Measurements from ENCODE around the gene AEBP1.

Gene AEBP1

GRCh38 chr7:44058759-44059218, 45.4 kb upstream of the AEBP1 start:
- no peak for TF ChIP-seq TAF1 (IDR thresholded peaks at IDR 0.05; ENCODE audit: borderline replicate concordance, insufficient read depth, low read length)
- TF ChIP-seq SIN3A (IDR thresholded peaks at IDR 0.05; ENCODE audit: borderline replicate concordance, insufficient read depth, low read length), result no peak

- TF ChIP-seq POLR2AphosphoS5 (IDR thresholded peaks at IDR 0.05; ENCODE audit: low read depth, low read length), result no peak
- no peak for TF ChIP-seq SIN3A (IDR thresholded peaks at IDR 0.05; ENCODE audit: borderline replicate concordance, insufficient read depth, low read length)
- TF ChIP-seq, protein P1, sequence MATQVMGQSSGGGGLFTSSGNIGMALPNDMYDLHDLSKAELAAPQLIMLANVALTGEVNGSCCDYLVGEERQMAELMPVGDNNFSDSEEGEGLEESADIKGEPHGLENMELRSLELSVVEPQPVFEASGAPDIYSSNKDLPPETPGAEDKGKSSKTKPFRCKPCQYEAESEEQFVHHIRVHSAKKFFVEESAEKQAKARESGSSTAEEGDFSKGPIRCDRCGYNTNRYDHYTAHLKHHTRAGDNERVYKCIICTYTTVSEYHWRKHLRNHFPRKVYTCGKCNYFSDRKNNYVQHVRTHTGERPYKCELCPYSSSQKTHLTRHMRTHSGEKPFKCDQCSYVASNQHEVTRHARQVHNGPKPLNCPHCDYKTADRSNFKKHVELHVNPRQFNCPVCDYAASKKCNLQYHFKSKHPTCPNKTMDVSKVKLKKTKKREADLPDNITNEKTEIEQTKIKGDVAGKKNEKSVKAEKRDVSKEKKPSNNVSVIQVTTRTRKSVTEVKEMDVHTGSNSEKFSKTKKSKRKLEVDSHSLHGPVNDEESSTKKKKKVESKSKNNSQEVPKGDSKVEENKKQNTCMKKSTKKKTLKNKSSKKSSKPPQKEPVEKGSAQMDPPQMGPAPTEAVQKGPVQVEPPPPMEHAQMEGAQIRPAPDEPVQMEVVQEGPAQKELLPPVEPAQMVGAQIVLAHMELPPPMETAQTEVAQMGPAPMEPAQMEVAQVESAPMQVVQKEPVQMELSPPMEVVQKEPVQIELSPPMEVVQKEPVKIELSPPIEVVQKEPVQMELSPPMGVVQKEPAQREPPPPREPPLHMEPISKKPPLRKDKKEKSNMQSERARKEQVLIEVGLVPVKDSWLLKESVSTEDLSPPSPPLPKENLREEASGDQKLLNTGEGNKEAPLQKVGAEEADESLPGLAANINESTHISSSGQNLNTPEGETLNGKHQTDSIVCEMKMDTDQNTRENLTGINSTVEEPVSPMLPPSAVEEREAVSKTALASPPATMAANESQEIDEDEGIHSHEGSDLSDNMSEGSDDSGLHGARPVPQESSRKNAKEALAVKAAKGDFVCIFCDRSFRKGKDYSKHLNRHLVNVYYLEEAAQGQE (IDR thresholded peaks at IDR 0.05; ENCODE audit: insufficient read depth in 1 of 2, low read depth in 2 of 2, low read length in 2 of 2), result no peak
- no peak for TF ChIP-seq TAF1 (IDR thresholded peaks at IDR 0.05; ENCODE audit: borderline replicate concordance, insufficient read depth, low read length)
- no peak for TF ChIP-seq FOXP2 (optimal IDR thresholded peaks at IDR 0.05; ENCODE audit: borderline replicate concordance, extremely low read depth, extremely low read length, insufficient read depth)
These were observed 44.7 kb upstream of the AEBP1 start for GRCh38 chr7:44059219-44060090.

DNA sequence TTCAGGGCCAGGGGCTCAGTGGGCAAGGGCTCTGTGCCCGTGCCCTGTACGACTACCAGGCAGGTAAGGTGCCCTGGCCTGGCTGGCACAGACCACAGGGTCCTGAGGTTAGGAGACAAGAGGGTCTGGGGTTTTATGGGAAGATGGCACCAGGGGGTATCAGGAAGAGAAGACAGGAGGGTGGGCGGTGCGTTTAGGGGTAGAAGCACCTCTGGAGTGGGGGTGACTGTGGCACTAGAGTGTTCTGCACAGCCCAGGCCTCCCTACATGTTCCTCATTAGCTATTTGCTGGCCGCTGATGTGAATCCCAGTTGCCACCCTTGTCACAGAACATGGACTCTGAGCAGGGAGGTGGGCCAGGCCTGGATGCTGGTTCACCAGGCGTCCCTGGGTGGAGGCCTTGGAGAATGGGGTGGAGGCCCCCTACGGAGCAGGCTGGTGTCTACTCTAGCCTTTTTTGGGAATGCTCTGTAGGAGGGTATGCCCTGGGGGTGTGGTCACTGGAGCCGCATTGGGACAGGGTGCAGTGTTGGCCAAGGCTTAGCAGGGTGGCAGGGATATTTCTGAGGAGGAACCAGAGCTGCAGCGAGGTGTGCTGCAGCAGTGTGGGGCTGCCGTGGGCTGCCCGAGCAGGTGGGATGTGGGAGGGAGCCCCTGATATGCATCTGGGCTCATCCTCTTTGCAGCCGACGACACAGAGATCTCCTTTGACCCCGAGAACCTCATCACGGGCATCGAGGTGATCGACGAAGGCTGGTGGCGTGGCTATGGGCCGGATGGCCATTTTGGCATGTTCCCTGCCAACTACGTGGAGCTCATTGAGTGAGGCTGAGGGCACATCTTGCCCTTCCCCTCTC, 43.8 kb upstream of the AEBP1 start:
- TF ChIP-seq SIN3A (IDR thresholded peaks at IDR 0.05; ENCODE audit: borderline replicate concordance, insufficient read depth, low read length) (no peak), FOXP2 (optimal IDR thresholded peaks at IDR 0.05; ENCODE audit: borderline replicate concordance, extremely low read depth, extremely low read length, insufficient read depth) (no peak), POLR2AphosphoS5 (IDR thresholded peaks at IDR 0.05; ENCODE audit: low read depth, low read length) (no peak), TAF1 (IDR thresholded peaks at IDR 0.05; ENCODE audit: borderline replicate concordance, insufficient read depth, low read length) (no peak)
- TF ChIP-seq, protein P1 (IDR thresholded peaks at IDR 0.05; ENCODE audit: insufficient read depth in 1 of 2, low read depth in 2 of 2, low read length in 2 of 2), result no peak

GRCh38 chr7:44060948-44061644, 43.0 kb upstream of the AEBP1 start:
- TF ChIP-seq FOXP2 (optimal IDR thresholded peaks at IDR 0.05; ENCODE audit: borderline replicate concordance, extremely low read depth, extremely low read length, insufficient read depth), result no peak
- TF ChIP-seq, protein P1 (IDR thresholded peaks at IDR 0.05; ENCODE audit: insufficient read depth in 1 of 2, low read depth in 2 of 2, low read length in 2 of 2), result no peak
- no peak for TF ChIP-seq SIN3A (IDR thresholded peaks at IDR 0.05; ENCODE audit: borderline replicate concordance, insufficient read depth, low read length)
- no peak for TF ChIP-seq POLR2AphosphoS5 (IDR thresholded peaks at IDR 0.05; ENCODE audit: low read depth, low read length)
- TF ChIP-seq TAF1 (IDR thresholded peaks at IDR 0.05; ENCODE audit: borderline replicate concordance, insufficient read depth, low read length), result no peak

- TF ChIP-seq POLR2AphosphoS5 (IDR thresholded peaks at IDR 0.05; ENCODE audit: low read depth, low read length), result no peak
- no peak for TF ChIP-seq SIN3A (IDR thresholded peaks at IDR 0.05; ENCODE audit: borderline replicate concordance, insufficient read depth, low read length)
- TF ChIP-seq FOXP2 (optimal IDR thresholded peaks at IDR 0.05; ENCODE audit: borderline replicate concordance, extremely low read depth, extremely low read length, insufficient read depth), result no peak
- TF ChIP-seq, protein P1 (IDR thresholded peaks at IDR 0.05; ENCODE audit: insufficient read depth in 1 of 2, low read depth in 2 of 2, low read length in 2 of 2), result no peak
- TF ChIP-seq TAF1 (IDR thresholded peaks at IDR 0.05; ENCODE audit: borderline replicate concordance, insufficient read depth, low read length), result no peak
These were observed 42.4 kb upstream of the AEBP1 start for GRCh38 chr7:44061645-44062179.
